RWPE2 (cell line): ENCODE measurements around the gene NABP2.

Experiments used
- ATAC-seq: fragments of 200-7000 bp; cut with Tn5 transposase; 3 replicates; pipeline ENCODE4 v1.9.1; 2021; ENCODE audit warnings: low read depth
- DNase-seq: peaks from one replicate; pipeline ENCODE4 v3.0.0-alpha.2; 2020; ENCODE audit warnings: low spot score
- H3K27ac ChIP-seq: fragments of 450-650 bp; 2 replicates; pipeline ENCODE4 v1.5.1; 2017; ENCODE audit warnings: mild to moderate bottlenecking; ENCODE audit not compliant: poor library complexity, severe bottlenecking
- H3K27me3 ChIP-seq: fragments of 250-450 bp; sonication (Bioruptor Pico); 2 replicates; pipeline ENCODE4 v1.5.1; 2021; ENCODE audit warnings: mild to moderate bottlenecking, moderate library complexity; ENCODE audit not compliant: insufficient read depth, poor library complexity, severe bottlenecking
- H3K36me3 ChIP-seq: fragments of 250-450 bp; sonication (Bioruptor Pico); 2 replicates; pipeline ENCODE4 v1.5.1; 2020; ENCODE audit warnings: low read depth, mild to moderate bottlenecking, moderate library complexity
- H3K4me1 ChIP-seq: fragments of 250-450 bp; sonication (Bioruptor Pico); 2 replicates; pipeline ENCODE4 v1.5.1; 2021; ENCODE audit warnings: mild to moderate bottlenecking, moderate library complexity; ENCODE audit not compliant: insufficient read depth, poor library complexity, severe bottlenecking
- H3K4me3 ChIP-seq: fragments of 250-450 bp; sonication (Bioruptor Pico); 2 replicates; pipeline ENCODE4 v1.5.1; 2021; ENCODE audit warnings: mild to moderate bottlenecking, moderate library complexity; ENCODE audit not compliant: severe bottlenecking
- H3K9me3 ChIP-seq: fragments of 250-450 bp; sonication (Bioruptor Pico); 2 replicates; pipeline ENCODE4 v1.5.1; 2021; ENCODE audit warnings: mild to moderate bottlenecking, moderate library complexity; ENCODE audit not compliant: severe bottlenecking
- CTCF ChIP-seq: fragments of 450-650 bp; IDR thresholded peaks from one replicate; pipeline ENCODE4 v1.5.1; 2017; ENCODE audit warnings: mild to moderate bottlenecking, moderate library complexity; ENCODE audit not compliant: poor library complexity, severe bottlenecking

The NABP2 gene

GRCh38 chr12:56224954-56225353 lies 812 bp downstream of the NABP2 start:
- Histone ChIP-seq H3K27ac (peak overlapping the region; percentile 18), H3K4me3 (peak overlapping the region; percentile 45)

GRCh38 chr12:56229082-56229481 lies 4.9 kb downstream of the NABP2 start:
- DNase-seq (no peak), ATAC-seq (no peak)
- Histone ChIP-seq H3K36me3 (peaks cover 10% of the 10 kb centered on the region), H3K4me1 (no peaks in the 10 kb centered on the region), H3K27me3 (no peaks in the 10 kb centered on the region), H3K9me3 (no peaks in the 10 kb centered on the region), H3K27ac (no peak overlapping the region), H3K4me3 (no peak overlapping the region)
- TF ChIP-seq CTCF: no peak

More at GRCh38 chr12:56224954-56225353, 812 bp downstream of the NABP2 start:
- Histone ChIP-seq H3K4me1 (peaks cover 3% of the 10 kb centered on the region), H3K36me3 (peaks cover 10% of the 10 kb centered on the region), H3K9me3 (no peaks in the 10 kb centered on the region), H3K27me3 (no peaks in the 10 kb centered on the region)
- ATAC-seq: no peak
- no peak for TF ChIP-seq CTCF
- no peak for DNase-seq

- Histone ChIP-seq H3K36me3 (peaks cover 10% of the 10 kb centered on the region), H3K4me3 (no peak within 1 kb of the TSS), H3K9me3 (no peaks in the 10 kb centered on the region), H3K27ac (no peak within 1 kb of the TSS), H3K27me3 (no peaks in the 10 kb centered on the region), H3K4me1 (no peaks in the 10 kb centered on the region)
- no peak for DNase-seq
- no peak for TF ChIP-seq CTCF
- no peak for ATAC-seq
Observed at GRCh38 chr12:56229916-56230431, 5.8 kb downstream of the NABP2 start, which contains the start of gene SLC39A5. Gene SLC39A5, plus strand, starts transcription at chr12:56230051. Its CDS starts 1,224 bp downstream, at chr12:56231275.

GRCh38 chr12:56230432-56231183 lies 6.5 kb downstream of the NABP2 start:
- Histone ChIP-seq H3K36me3 (peaks cover 10% of the 10 kb centered on the region), H3K4me3 (no peak overlapping the region), H3K27me3 (no peaks in the 10 kb centered on the region), H3K9me3 (no peaks in the 10 kb centered on the region), H3K27ac (no peak overlapping the region), H3K4me1 (no peaks in the 10 kb centered on the region)
- ATAC-seq (no peak), DNase-seq (no peak)
- TF ChIP-seq CTCF: no peak

- no peak for DNase-seq
- H3K27ac ChIP-seq: no peak overlapping the region
- no peaks in the 10 kb centered on the region for H3K27me3 ChIP-seq
- H3K9me3 ChIP-seq: no peaks in the 10 kb centered on the region
- TF ChIP-seq CTCF: no peak
- peaks cover 10% of the 10 kb centered on the region for H3K36me3 ChIP-seq
- ATAC-seq: no peak
- no peak overlapping the region for H3K4me3 ChIP-seq
- no peaks in the 10 kb centered on the region for H3K4me1 ChIP-seq
Observed at GRCh38 chr12:56231184-56231582, 7.0 kb downstream of the NABP2 start.
